ENCODE data around the gene PDS5A. TPM values are rescaled to one million over a fixed set of nuclear protein-coding genes. Genes with fewer than 3 reads are reported as not detected.
"Not testable (repeated sequence)": the region's sequence is repeated elsewhere in the genome, so short reads cannot be mapped to it uniquely, and the experiment has no call there.

PDS5A gene
- total and polyA plus RNA-seq, 5 donors: 13.9 to 37.3 (median 36.0) TPM

DNA sequence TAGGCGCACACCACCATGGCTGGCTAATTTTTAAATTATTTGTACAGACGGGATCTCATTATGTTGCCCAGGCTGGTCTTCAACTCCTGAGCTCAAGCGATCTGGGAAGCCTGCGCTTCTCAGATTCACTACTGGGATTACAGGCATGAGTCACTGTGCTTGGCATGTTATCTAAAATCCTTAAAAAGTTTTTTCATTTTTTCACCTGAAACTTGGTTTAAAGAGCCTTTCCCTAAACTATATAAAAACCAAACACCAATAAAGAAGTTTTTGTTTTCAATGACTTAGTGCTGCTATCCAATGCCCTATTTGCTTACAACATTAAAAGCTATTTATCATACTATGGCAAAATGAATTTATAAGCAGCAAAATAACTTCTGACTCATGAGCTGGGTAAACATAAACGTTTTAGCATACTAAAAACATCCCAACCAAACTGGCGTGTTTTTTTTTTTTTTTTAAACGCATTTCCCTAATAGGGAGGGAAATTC, 151.9 kb downstream of the PDS5A start:
- WGBS: 80% methylated on average over 7 of the region's 7 CpGs
- intact Hi-C loops (cut with DNase I): no loop called here
- H3K4me3 ChIP-seq (ENCODE audit: low read length): no peak overlapping the region
- ATAC-seq (no peak), DNase-seq (no peak)
- no peaks in the 10 kb centered on the region for H3K27me3 ChIP-seq (ENCODE audit: control insufficient read depth, insufficient read depth)
- H3K27ac ChIP-seq (ENCODE audit: low read length): no peak overlapping the region
- H3K4me1 ChIP-seq (ENCODE audit: control insufficient read depth, insufficient read depth, low read length): no peaks in the 10 kb centered on the region
- no peaks in the 10 kb centered on the region for H3K9me3 ChIP-seq (ENCODE audit: control insufficient read depth, low read length)

GRCh38 chr4:39825090-39825489, 152.6 kb downstream of the PDS5A start:
- ATAC-seq (no peak), DNase-seq (no peak)
- no peak overlapping the region for H3K27ac ChIP-seq (ENCODE audit: low read length)
- H3K4me1 ChIP-seq (ENCODE audit: control insufficient read depth, insufficient read depth, low read length): no peaks in the 10 kb centered on the region
- intact Hi-C loops (cut with DNase I): no loop called here
- 86% methylated on average over 3 of the region's 3 CpGs for WGBS
- H3K9me3 ChIP-seq (ENCODE audit: control insufficient read depth, low read length): no peaks in the 10 kb centered on the region
- H3K27me3 ChIP-seq (ENCODE audit: control insufficient read depth, insufficient read depth): no peaks in the 10 kb centered on the region
- no peak overlapping the region for H3K4me3 ChIP-seq (ENCODE audit: low read length)

DNA sequence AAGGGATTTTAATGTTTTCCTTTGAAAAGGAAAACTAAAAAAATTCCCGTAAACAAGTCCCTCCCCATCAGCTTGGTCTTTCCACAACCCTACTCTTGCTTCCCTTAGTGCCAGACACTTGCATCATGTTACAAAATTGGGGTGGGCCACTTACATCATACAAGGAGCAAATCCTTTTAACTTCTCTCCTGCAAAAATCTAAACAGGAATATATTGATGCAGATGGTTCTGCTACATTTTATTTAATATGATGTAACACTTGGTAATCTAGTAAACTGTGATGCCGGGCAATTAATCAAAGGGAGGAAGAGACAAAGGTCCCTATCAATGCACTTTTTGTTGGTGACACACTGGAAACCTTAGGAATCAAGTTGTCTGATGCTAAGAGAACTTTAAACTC, 154.5 kb downstream of the PDS5A start:
- Histone ChIP-seq H3K4me1 (ENCODE audit: control insufficient read depth, insufficient read depth, low read length) (no peaks in the 10 kb centered on the region), H3K9me3 (ENCODE audit: control insufficient read depth, low read length) (no peaks in the 10 kb centered on the region), H3K4me3 (ENCODE audit: low read length) (no peak overlapping the region), H3K27me3 (ENCODE audit: control insufficient read depth, insufficient read depth) (no peaks in the 10 kb centered on the region), H3K27ac (ENCODE audit: low read length) (no peak overlapping the region)
- WGBS: 54% methylated on average over 2 of the region's 2 CpGs
- intact Hi-C loops (cut with DNase I): no loop called here
- DNase-seq (no peak), ATAC-seq (peak; percentile 46 to 55)

DNA sequence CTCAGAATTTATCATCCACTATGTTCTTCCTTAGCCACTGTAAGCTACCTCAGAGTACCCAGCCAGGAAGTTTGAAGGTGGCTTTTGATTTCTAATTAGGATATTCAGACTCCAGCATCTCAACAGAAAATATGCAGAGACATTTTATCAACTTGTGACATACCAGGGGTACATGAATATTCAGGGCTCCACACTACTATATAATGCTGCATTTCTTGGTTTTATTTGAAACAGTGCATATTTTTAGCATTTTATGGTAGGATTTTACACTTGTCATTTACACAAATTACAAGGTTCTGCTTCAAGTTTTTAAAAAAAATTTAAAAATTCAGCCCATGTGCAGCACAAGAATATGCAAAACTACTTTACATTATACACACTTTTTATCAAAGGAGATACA, 155.0 kb downstream of the PDS5A start:
- H3K27ac ChIP-seq (ENCODE audit: low read length): no peak overlapping the region
- intact Hi-C loops (cut with DNase I): no loop called here
- H3K9me3 ChIP-seq (ENCODE audit: control insufficient read depth, low read length): no peaks in the 10 kb centered on the region
- no peaks in the 10 kb centered on the region for H3K4me1 ChIP-seq (ENCODE audit: control insufficient read depth, insufficient read depth, low read length)
- ATAC-seq (no peak), DNase-seq (no peak)
- H3K27me3 ChIP-seq (ENCODE audit: control insufficient read depth, insufficient read depth): no peaks in the 10 kb centered on the region
- H3K4me3 ChIP-seq (ENCODE audit: low read length): no peak overlapping the region

GRCh38 chr4:39821951-39822350, 155.8 kb downstream of the PDS5A start:
- no peaks in the 10 kb centered on the region for H3K27me3 ChIP-seq (ENCODE audit: control insufficient read depth, insufficient read depth)
- no peak for ATAC-seq
- WGBS: 98% methylated on average over 9 of the region's 9 CpGs
- DNase-seq: no peak
- no peak overlapping the region for H3K4me3 ChIP-seq (ENCODE audit: low read length)
- no peaks in the 10 kb centered on the region for H3K4me1 ChIP-seq (ENCODE audit: control insufficient read depth, insufficient read depth, low read length)
- intact Hi-C loops (cut with DNase I): no loop called here
- no peaks in the 10 kb centered on the region for H3K9me3 ChIP-seq (ENCODE audit: control insufficient read depth, low read length)
- no peak overlapping the region for H3K27ac ChIP-seq (ENCODE audit: low read length)

- ATAC-seq (peak in 1 of 2 donors; percentile 86), DNase-seq (no peak)
- WGBS: 70% methylated on average over 5 of the region's 5 CpGs
- intact Hi-C loops (cut with DNase I): no loop called here
- Histone ChIP-seq H3K4me3 (ENCODE audit: low read length) (no peak overlapping the region), H3K27me3 (ENCODE audit: control insufficient read depth, insufficient read depth) (no peaks in the 10 kb centered on the region), H3K4me1 (ENCODE audit: control insufficient read depth, insufficient read depth, low read length) (no peaks in the 10 kb centered on the region), H3K9me3 (ENCODE audit: control insufficient read depth, low read length) (no peaks in the 10 kb centered on the region), H3K27ac (ENCODE audit: low read length) (no peak overlapping the region)
Measured at GRCh38 chr4:39820186-39820585, 157.5 kb downstream of the PDS5A start.

GRCh38 chr4:39818646-39819045, 159.1 kb downstream of the PDS5A start:
- intact Hi-C loops (cut with DNase I): no loop called here
- WGBS: 94% methylated on average over 5 of the region's 5 CpGs
- H3K4me1 ChIP-seq (ENCODE audit: control insufficient read depth, insufficient read depth, low read length): no peaks in the 10 kb centered on the region
- ATAC-seq (no peak), DNase-seq (no peak)
- H3K4me3 ChIP-seq (ENCODE audit: low read length): no peak overlapping the region
- no peaks in the 10 kb centered on the region for H3K9me3 ChIP-seq (ENCODE audit: control insufficient read depth, low read length)
- H3K27ac ChIP-seq (ENCODE audit: low read length): no peak overlapping the region
- no peaks in the 10 kb centered on the region for H3K27me3 ChIP-seq (ENCODE audit: control insufficient read depth, insufficient read depth)

GRCh38 chr4:39814403-39815185, 163.1 kb downstream of the PDS5A start:
- intact Hi-C loops (cut with DNase I): no loop called here

DNA sequence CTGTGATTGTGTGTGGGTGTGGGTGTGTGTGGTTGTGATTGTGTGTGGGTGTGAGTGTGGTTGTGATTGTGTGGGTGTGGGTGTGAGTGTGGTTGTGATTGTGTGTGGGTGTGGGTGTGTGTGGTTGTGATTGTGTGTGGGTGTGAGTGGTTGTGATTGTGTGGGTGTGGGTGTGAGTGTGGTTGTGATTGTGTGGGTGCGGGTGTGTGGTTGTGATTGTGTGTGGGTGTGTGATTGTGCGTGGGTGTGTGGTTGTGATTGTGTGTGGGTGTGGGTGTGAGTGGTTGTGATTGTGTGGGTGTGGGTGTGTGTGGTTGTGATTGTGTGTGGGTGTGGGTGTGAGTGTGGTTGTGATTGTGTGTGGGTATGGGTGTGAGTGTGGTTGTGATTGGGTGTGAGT, 163.9 kb downstream of the PDS5A start:
- H3K27me3 ChIP-seq (ENCODE audit: control insufficient read depth, insufficient read depth); H3K27ac ChIP-seq (ENCODE audit: low read length); intact Hi-C loops (cut with DNase I); DNase-seq; H3K4me3 ChIP-seq (ENCODE audit: low read length); H3K4me1 ChIP-seq (ENCODE audit: control insufficient read depth, insufficient read depth, low read length); H3K9me3 ChIP-seq (ENCODE audit: control insufficient read depth, low read length); ATAC-seq: not testable (repeated sequence)
- WGBS: 25% methylated on average over 2 of the region's 2 CpGs

More at GRCh38 chr4:39814403-39815185, 163.1 kb downstream of the PDS5A start:
- Histone ChIP-seq H3K27me3 (ENCODE audit: control insufficient read depth, insufficient read depth) (no peaks in the 10 kb centered on the region), H3K9me3 (ENCODE audit: control insufficient read depth, low read length) (no peaks in the 10 kb centered on the region), H3K27ac (ENCODE audit: low read length) (no peak overlapping the region), H3K4me1 (ENCODE audit: control insufficient read depth, insufficient read depth, low read length) (no peaks in the 10 kb centered on the region), H3K4me3 (ENCODE audit: low read length) (no peak overlapping the region)
- DNase-seq (no peak), ATAC-seq (no peak)
- WGBS: 87% methylated on average over 7 of the region's 7 CpGs

DNA sequence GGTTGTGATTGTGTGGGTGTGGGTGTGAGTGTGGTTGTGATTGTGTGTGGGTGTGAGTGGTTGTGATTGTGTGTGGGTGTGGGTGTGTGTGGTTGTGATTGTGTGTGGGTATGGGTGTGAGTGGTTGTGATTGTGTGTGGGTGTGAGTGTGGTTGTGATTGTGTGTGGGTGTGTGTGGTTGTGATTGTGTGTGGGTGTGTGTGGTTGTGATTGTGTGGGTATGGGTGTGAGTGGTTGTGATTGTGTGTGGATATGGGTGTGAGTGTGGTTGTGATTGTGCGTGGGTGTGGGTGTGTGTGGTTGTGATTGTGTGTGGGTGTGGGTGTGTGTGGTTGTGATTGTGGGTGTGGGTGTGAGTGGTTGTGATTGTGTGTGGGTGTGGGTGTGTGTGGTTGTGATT, 164.7 kb downstream of the PDS5A start:
- H3K4me1 ChIP-seq (ENCODE audit: control insufficient read depth, insufficient read depth, low read length); ATAC-seq; H3K27ac ChIP-seq (ENCODE audit: low read length); H3K9me3 ChIP-seq (ENCODE audit: control insufficient read depth, low read length); H3K4me3 ChIP-seq (ENCODE audit: low read length); intact Hi-C loops (cut with DNase I); DNase-seq; H3K27me3 ChIP-seq (ENCODE audit: control insufficient read depth, insufficient read depth): not testable (repeated sequence)
- no CpG with 5 or more reads among the region's 1 CpG for WGBS

- no peak for ATAC-seq
- no peak overlapping the region for H3K27ac ChIP-seq (ENCODE audit: low read length)
- no peaks in the 10 kb centered on the region for H3K9me3 ChIP-seq (ENCODE audit: control insufficient read depth, low read length)
- no peak for DNase-seq
- H3K27me3 ChIP-seq (ENCODE audit: control insufficient read depth, insufficient read depth): no peaks in the 10 kb centered on the region
- intact Hi-C loops (cut with DNase I): no loop called here
- no peaks in the 10 kb centered on the region for H3K4me1 ChIP-seq (ENCODE audit: control insufficient read depth, insufficient read depth, low read length)
- WGBS: 67% methylated on average over 6 of the region's 6 CpGs
- no peak overlapping the region for H3K4me3 ChIP-seq (ENCODE audit: low read length)
Measured at GRCh38 chr4:39812500-39812899, 165.2 kb downstream of the PDS5A start.
